ENCODE measurements around the gene FRMD5.
"Not testable (repeated sequence)": the region's sequence is repeated elsewhere in the genome, so short reads cannot be mapped to it uniquely, and the experiment has no call there.

Gene FRMD5

GRCh38 chr15:43826508-43827341 lies 368.3 kb downstream of the FRMD5 start, which contains the start of gene WDR76:
WDR76 (plus strand) TSS chr15:43827002; CDS start chr15:43827033, 31 bp downstream.
- peak; percentile 44 for DNase-seq

GRCh38 chr15:43826029-43826507 lies 369.0 kb downstream of the FRMD5 start:
- DNase-seq, result no peak

GRCh38 chr15:43825305-43825704 lies 369.8 kb downstream of the FRMD5 start:
- not testable (repeated sequence) for DNase-seq

- DNase-seq, result peak; percentile 83
These were observed 370.5 kb downstream of the FRMD5 start, which contains the start of gene MFAP1 for GRCh38 chr15:43824302-43825246. MFAP1 (minus strand) TSS chr15:43824690; CDS start chr15:43824569, 121 bp downstream.

- no peak for DNase-seq
These were observed 373.6 kb downstream of the FRMD5 start for GRCh38 chr15:43821505-43821904.
